COLO668 (cell line): ENCODE results near the gene SLC7A4.
"Not testable (repeated sequence)": the region's sequence is repeated elsewhere in the genome, so short reads cannot be mapped to it uniquely, and the experiment has no call there.

Experiments
- DNase-seq: peaks from one replicate; lab custom pipeline; 2025; ENCODE audit not compliant: unreplicated experiment; lab: John Stamatoyannopoulos, UW

SLC7A4 gene

GRCh38 chr22:21043860-21044535 is 11.6 kb upstream of the SLC7A4 start:
- no peak for DNase-seq

- DNase-seq, result peak; percentile 84
Measured at GRCh38 chr22:21042978-21043859, 10.9 kb upstream of the SLC7A4 start.

- DNase-seq, result no peak
Measured at GRCh38 chr22:21041937-21042336, 9.6 kb upstream of the SLC7A4 start.

GRCh38 chr22:21039158-21039557 is 6.8 kb upstream of the SLC7A4 start:
- not testable (repeated sequence) for DNase-seq

- no peak for DNase-seq
Measured at GRCh38 chr22:21038405-21038804, 6.0 kb upstream of the SLC7A4 start.

- no peak for DNase-seq
Measured at GRCh38 chr22:21034989-21035388, 2.6 kb upstream of the SLC7A4 start.

GRCh38 chr22:21033895-21034294 is 1.5 kb upstream of the SLC7A4 start:
- DNase-seq, result no peak

GRCh38 chr22:21032868-21033688 is 717 bp upstream of the SLC7A4 start:
- DNase-seq, result no peak

- no peak for DNase-seq
Measured at GRCh38 chr22:21031545-21032036, 770 bp downstream of the SLC7A4 start.

GRCh38 chr22:21030621-21031544 is 1.5 kb downstream of the SLC7A4 start:
- DNase-seq, result no peak

- DNase-seq, result no peak
Measured at GRCh38 chr22:21030032-21030431, 2.3 kb downstream of the SLC7A4 start.

GRCh38 chr22:21029486-21030025 is 2.8 kb downstream of the SLC7A4 start:
- no peak for DNase-seq

GRCh38 chr22:21028277-21029251 is 3.8 kb downstream of the SLC7A4 start:
- no peak for DNase-seq

- no peak for DNase-seq
Measured at GRCh38 chr22:21026783-21027692, 5.3 kb downstream of the SLC7A4 start.

- no peak for DNase-seq
Measured at GRCh38 chr22:21025763-21026755, 6.3 kb downstream of the SLC7A4 start.

GRCh38 chr22:21025266-21025665 is 7.1 kb downstream of the SLC7A4 start:
- no peak for DNase-seq
